ENCODE results near the gene PHKA2.

The PHKA2 gene

DNA sequence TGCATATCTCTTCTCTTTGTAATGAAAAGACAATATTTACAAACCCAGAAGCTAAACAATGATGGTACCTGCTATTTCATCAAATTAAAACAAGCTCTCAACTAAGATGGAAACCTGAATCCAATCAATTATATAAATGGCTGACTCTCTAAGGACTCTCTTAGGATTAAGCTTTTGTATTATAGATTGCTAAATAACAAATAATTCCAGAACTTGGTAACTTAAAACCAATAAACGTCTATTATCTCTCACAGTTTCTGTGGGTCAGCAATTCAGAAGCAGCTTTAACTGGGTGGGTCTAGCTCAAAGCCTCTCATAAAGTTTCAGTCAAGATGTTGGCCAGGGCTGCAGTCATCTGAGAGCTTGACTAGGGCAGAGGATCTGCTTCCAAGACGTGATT lies 12.4 kb downstream of the PHKA2 start:
- no peak for DNase-seq (ENCODE audit: low read depth)

DNA sequence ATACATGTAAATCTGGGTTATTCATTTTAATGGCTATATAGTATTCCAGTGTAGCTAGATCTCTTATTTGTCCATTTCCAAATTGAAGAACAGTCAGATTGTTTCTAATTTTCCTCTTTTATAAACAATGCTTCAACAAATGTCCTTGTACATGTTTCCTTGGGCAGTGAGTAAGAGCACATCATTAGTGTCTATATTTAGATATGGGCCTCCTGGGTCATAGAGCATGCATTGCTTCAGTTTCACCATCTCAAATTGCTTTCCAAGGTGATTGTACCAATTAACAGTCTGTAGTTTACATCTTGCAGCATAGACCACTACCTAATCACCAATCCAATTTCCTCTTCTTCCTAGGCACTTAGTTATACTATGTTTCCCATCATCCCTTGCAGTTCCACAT lies 13.4 kb downstream of the PHKA2 start:
- DNase-seq (ENCODE audit: low read depth): no peak

GRCh38 chrX:18966624-18967023 lies 17.3 kb downstream of the PHKA2 start:
- DNase-seq (ENCODE audit: low read depth): no peak

- no peak for DNase-seq (ENCODE audit: low read depth)
Measured at GRCh38 chrX:18964901-18965300, 19.0 kb downstream of the PHKA2 start.

DNA sequence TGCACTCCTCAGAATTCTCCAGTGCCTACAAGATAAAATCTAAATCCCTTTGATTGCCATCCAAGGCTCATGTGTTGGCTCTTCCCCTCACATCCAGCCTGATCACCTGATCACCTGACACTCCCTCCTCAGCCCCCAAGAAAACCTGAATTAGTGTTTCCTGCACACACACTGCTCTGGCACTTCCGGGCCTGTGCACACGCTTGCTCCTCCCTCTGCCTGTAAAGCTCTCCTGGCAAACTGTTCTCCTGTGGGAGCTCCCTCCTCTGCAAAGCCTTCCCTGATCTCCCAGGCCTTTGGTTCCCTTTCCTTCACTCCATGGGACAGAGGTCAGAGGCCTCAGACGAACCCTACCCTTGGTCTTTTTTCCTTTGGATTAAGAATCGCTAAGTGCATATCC lies 19.9 kb downstream of the PHKA2 start:
- DNase-seq (ENCODE audit: low read depth): no peak

GRCh38 chrX:18962329-18962728 lies 21.6 kb downstream of the PHKA2 start:
- no peak for DNase-seq (ENCODE audit: low read depth)

DNA sequence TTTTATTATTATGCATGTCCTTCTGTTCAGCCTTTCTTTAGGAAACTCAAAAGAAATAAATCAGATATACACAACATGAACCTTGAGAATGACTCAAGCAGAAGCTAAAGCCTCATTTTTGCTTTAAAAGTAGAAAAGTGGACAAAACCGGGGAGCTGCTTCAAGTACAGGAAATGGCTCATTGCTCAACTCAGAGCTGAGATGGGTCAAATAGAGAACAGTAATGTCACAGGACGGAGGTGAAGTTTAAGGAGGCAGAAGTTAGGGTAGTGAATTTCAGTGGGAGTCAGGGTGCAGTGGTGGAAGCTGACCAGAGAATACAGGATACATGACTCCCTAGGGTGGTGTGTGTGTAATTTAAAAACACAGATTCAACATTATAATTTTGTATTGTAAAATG lies 22.2 kb downstream of the PHKA2 start:
- DNase-seq (ENCODE audit: low read depth): no peak

DNA sequence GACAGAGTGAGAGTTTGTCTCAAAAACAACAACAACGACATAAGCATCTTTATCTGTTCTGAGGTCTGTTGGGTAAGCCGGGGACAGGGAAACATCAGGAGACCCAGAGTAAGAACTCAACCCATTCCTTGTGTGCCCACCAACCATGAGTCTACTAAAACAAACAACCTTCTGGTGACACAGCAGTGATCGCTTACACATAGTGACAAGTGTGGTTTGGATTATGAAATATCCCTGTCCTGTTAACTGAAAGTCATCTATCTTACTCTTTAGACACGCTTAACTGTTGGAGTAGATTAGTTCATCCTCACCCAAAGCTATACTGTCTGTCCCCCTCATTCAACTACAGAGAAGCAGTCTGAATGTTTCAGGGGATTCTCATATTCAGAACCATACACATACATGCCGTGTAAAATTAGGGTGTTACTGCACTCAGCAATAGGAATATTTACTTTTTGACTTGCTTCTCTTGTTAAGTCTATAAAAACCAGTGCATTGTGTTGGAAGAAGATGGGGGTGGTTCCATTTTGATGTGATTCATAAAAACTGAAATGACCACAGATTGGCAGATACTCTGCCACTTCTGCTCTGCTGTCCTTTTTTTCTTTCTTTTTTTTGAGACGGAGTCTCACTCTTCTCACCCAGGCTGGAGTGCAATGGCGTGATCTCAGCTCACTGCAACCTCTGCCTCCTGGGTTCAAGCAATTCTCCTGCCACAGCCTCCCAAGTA lies 27.4 kb downstream of the PHKA2 start:
- no peak for DNase-seq (ENCODE audit: low read depth)

DNA sequence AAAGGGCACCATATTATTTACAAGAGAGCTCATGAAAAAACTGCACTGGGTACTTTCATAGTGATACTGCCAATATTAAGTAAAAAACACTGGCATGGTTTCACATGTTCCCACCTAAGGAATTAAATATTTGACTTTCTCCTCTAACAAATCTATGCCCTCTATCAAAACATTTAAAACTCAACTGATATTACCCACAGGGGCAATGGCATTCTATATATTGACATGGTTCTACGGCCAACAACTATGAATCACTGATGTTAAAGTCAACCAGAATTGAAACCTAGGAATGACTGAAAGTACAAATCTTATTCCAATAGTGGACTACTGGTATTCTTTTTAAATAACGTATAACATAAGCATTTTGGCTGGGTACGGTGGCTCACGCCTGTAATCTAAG lies 28.2 kb downstream of the PHKA2 start:
- DNase-seq (ENCODE audit: low read depth): no peak

GRCh38 chrX:18951032-18951431 lies 32.9 kb downstream of the PHKA2 start:
- no peak for DNase-seq (ENCODE audit: low read depth)

DNA sequence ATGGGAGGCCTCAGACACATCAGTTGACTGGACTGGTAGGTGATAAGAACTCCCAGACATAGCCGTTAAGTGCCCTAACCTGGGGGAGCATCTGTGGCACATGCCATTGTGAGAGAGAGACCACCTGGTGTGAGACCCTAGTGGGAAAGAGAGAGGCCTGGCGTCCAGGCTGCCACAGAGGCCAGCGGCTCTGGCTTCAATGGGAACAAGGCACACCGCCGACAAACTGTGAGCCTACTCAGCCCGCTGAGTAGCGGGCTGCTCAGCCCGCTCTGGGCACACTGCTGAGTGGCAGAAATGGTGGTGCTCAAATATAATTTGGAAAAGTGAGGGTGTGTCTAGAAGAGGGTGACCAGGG lies 34.0 kb downstream of the PHKA2 start:
- DNase-seq (ENCODE audit: low read depth): no peak

DNA sequence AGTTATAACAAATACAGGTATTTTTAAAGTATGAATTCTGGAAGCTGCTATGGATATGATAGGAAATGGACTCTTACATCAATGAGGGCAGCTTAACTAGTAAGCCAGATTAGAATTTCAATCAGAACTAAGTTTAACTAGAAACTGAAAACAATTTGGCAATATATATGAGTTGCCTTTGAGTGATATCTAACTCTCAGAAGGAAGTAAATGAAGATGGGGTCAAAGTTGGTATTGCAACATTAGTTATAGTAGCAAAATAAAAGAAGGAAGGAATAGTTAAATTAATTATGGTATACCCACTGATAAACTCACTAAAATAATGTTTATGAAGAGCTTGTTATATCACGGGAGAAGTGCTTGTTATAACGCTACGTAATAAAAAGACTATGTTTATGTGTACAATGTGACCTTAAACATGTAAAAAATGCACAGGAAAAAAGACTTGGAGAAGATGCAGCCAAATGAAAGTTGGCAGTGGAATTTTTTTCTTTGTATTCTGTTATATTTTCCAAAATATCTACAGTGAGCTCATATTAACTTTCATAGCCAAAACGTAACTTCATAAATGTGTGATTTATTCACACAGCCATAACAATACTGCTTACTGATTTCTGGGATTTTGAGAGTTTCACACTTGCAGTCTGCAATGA lies 34.5 kb downstream of the PHKA2 start:
- no peak for DNase-seq (ENCODE audit: low read depth)

- DNase-seq (ENCODE audit: low read depth): no peak
Measured at GRCh38 chrX:18946611-18947010, 37.3 kb downstream of the PHKA2 start.

DNA sequence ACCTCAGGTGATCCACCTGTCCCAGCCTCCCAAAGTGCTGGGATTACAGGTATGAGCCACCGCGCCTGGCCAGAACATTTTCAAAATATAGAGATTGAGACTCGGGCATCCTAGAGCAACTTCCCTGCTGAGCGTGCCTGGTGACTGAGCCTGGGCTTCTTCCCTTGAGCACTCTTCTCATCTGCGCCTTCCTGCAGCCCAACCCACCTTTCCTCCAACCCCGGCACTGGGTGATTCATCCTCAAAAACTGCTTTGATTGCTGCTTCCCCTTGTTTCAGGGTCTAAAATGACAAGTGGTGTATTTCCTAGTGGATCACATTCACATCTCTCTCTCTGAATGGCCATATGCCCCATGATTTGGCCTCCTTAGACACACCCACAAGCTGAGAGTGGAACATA lies 37.8 kb downstream of the PHKA2 start:
- no peak for DNase-seq (ENCODE audit: low read depth)

GRCh38 chrX:18945483-18945882 lies 38.4 kb downstream of the PHKA2 start:
- no peak for DNase-seq (ENCODE audit: low read depth)

DNA sequence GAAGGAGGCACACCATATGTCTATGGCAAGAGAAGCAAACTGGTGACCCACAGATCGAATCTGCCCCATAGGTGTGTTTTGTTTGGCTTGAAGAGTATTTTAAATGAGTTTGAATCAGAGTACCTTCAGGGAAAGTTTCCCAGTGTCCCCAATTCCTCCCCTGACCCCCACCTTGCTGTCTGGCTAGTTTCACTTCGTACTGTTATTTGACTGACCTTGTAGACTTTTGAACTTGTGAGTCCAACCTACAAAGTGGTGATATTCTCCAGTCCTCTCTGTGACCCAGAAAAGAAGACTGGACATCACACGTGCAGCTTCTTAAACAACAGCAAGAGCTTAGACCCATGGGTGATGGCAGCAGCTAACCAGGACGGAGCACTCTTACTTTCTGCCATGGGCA lies 39.4 kb downstream of the PHKA2 start:
- DNase-seq (ENCODE audit: low read depth): no peak

GRCh38 chrX:18941896-18942295 lies 42.0 kb downstream of the PHKA2 start:
- DNase-seq (ENCODE audit: low read depth): no peak

DNA sequence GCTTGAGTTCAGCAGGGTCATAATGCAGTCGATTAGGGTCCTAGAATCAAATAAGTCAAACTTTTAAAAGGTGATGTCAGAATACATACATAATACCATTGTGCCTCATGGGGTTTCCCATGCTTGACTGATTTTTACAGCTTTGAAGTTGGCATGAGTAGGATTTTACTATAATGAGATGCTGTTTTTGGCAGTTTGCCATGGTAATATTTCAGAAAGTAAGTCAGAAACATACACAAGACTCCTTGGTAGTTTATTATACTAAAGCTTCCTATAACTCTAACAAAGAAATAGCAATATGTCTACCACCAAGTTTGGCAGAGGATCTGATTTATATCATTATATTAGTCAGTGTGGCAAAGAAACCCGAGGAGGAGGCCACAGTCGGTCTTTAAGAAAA lies 45.2 kb downstream of the PHKA2 start:
- no peak for DNase-seq (ENCODE audit: low read depth)

GRCh38 chrX:18937173-18937572 lies 46.7 kb downstream of the PHKA2 start:
- no peak for DNase-seq (ENCODE audit: low read depth)

DNA sequence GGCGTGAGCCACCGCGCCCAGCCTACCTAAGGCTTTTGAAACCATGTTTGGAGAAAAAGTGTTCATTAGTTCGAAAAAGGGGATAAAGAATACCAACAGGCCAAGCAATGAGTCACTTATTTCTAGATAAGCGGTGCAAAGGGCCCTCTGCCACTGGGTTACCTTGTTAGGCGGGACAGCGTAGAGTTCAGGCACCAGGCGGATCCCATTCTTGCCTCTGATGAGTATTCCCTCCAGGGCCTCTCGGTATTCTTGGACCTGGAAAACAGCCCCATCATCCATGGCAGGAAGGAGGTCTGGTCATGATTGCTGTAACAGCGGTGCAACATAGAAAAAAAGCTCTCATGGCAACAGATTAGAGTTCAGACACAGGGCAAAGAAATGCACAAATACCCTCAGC lies 48.0 kb downstream of the PHKA2 start:
- DNase-seq (ENCODE audit: low read depth): no peak

GRCh38 chrX:18934708-18935107 lies 49.2 kb downstream of the PHKA2 start:
- DNase-seq (ENCODE audit: low read depth): no peak

DNA sequence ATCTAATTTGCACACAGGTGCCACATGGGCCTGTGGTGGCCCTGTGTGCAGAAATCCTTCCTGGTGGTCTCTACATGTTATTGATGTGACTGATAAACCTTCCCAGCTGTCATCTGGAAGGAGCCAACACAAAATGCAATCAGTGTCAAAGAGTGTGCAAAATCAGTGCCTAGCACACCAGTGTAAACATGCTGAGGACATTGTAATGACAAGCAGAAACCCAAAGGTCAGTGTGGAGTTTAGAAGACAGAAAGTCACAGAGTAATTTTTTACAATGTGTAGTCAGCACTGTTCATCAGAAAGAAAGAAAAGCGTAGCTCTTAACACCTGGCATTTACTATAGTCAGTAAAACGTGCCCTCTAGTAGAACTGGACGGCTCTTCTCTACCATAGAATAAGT lies 50.3 kb downstream of the PHKA2 start:
- no peak for DNase-seq (ENCODE audit: low read depth)

- no peak for DNase-seq (ENCODE audit: low read depth)
Measured at GRCh38 chrX:18931972-18932371, 51.9 kb downstream of the PHKA2 start.

GRCh38 chrX:18929775-18930174 lies 54.1 kb downstream of the PHKA2 start:
- no peak for DNase-seq (ENCODE audit: low read depth)
